Peyer's patch (tissue), 4 donors: ENCODE data around the gene IRAK1.

Experiments used
- CTCF ChIP-seq, 6 experiments: fragments of 450-650 bp in 4 of 6; fragments of 200-600 bp in 2 of 6; sonication (generic) in 1 of 6; IDR thresholded peaks; one replicate each; pipeline ENCODE4 v1.5.1; 2017 to 2019; ENCODE audit warnings: antibody characterized with exemption in 6 of 6, mild to moderate bottlenecking in 3 of 6, moderate library complexity in 1 of 6
- POLR2A ChIP-seq, 2 donors: fragments of 450-650 bp; IDR thresholded peaks; one replicate each; pipeline ENCODE4 v1.5.1; 2017; ENCODE audit warnings: antibody characterized with exemption in 2 of 2, mild to moderate bottlenecking in 2 of 2, moderate library complexity in 2 of 2

GRCh38 chrX:154026136-154027021 is 6.7 kb upstream of the IRAK1 start:
- TF ChIP-seq CTCF (IDR thresholded peaks at IDR 0.05) (no peak), POLR2A (IDR thresholded peaks at IDR 0.05) (no peak)
